Neural cell (in vitro differentiated cells): ENCODE results near the gene ME2. TPM values are rescaled to one million over a fixed set of nuclear protein-coding genes. Genes with fewer than 3 reads are reported as not detected.

ENCODE experiments used
- H2AFZ ChIP-seq: fragments of 200-600, 300-800 bp; sonication (generic), shearing (Covaris generic); 2 replicates; pipeline ENCODE4 v1.6.0; 2014; ENCODE audit warnings: low read depth, mild to moderate bottlenecking, antibody characterized with exemption, low read length, moderate library complexity
- H3F3A ChIP-seq: fragments of 200-600 bp; shearing (Covaris generic); 2 replicates; pipeline ENCODE4 v1.6.1; 2016; ENCODE audit warnings: mild to moderate bottlenecking, moderate library complexity, mixed read lengths, antibody characterized with exemption, low read length; ENCODE audit not compliant: insufficient read depth, poor library complexity, severe bottlenecking
- H3K27ac ChIP-seq: fragments of 200-600, 300-800 bp; sonication (generic), shearing (Covaris generic); 2 replicates; pipeline ENCODE4 v1.5.1; 2014; ENCODE audit warnings: mild to moderate bottlenecking, low read length, moderate library complexity
- H3K27me3 ChIP-seq: fragments of 300-800, 200-600 bp; sonication (generic), shearing (Covaris generic); 2 replicates; pipeline ENCODE4 v1.6.0; 2014; ENCODE audit warnings: mild to moderate bottlenecking, low read depth, low read length, moderate library complexity; ENCODE audit not compliant: insufficient read depth
- H3K36me3 ChIP-seq: fragments of 300-800, 200-600 bp; sonication (generic), shearing (Covaris generic); 2 replicates; pipeline ENCODE4 v1.5.1; 2014; ENCODE audit warnings: mild to moderate bottlenecking, antibody characterized with exemption, low read length, moderate library complexity; ENCODE audit not compliant: insufficient read depth
- H3K4me2 ChIP-seq: fragments of 300-800, 200-600 bp; sonication (generic), shearing (Covaris generic); 2 replicates; pipeline ENCODE4 v1.6.0; 2014; ENCODE audit warnings: mild to moderate bottlenecking, low read length
- H3K4me3 ChIP-seq: fragments of 300-800, 200-600 bp; sonication (generic), shearing (Covaris generic); 2 replicates; pipeline ENCODE4 v1.5.1; 2014; ENCODE audit warnings: mild to moderate bottlenecking, low read length, moderate library complexity
- H3K79me2 ChIP-seq: fragments of 200-600 bp; shearing (Covaris generic); replicated peaks from 2 replicates; pipeline ENCODE4 v1.6.0; 2014; ENCODE audit warnings: mild to moderate bottlenecking, low read length, moderate library complexity; ENCODE audit not compliant: insufficient read depth
- H3K9ac ChIP-seq: fragments of 300-800, 200-600 bp; sonication (generic), shearing (Covaris generic); 2 replicates; pipeline ENCODE4 v1.6.1; 2016; ENCODE audit warnings: mild to moderate bottlenecking, low read length, mixed read lengths
- H3K9me2 ChIP-seq: fragments of 200-600 bp; shearing (Covaris generic); 2 replicates; pipeline ENCODE4 v1.6.1; 2016; ENCODE audit warnings: mild to moderate bottlenecking, low read length, mixed read lengths; ENCODE audit not compliant: insufficient read depth
- H3K9me3 ChIP-seq: fragments of 200-600, 300-800 bp; sonication (generic), shearing (Covaris generic); 2 replicates; pipeline ENCODE4 v1.6.1; 2016; ENCODE audit warnings: mild to moderate bottlenecking, mixed run types, low read length, moderate library complexity, mixed read lengths
- H4K20me1 ChIP-seq: fragments of 200-600 bp; shearing (Covaris generic); 2 replicates; pipeline ENCODE4 v1.6.1; 2016; ENCODE audit warnings: mild to moderate bottlenecking, mixed run types; ENCODE audit not compliant: insufficient read depth
- EP300 ChIP-seq: fragments of 450-650 bp; conservative IDR thresholded peaks from 2 replicates; pipeline ENCODE4 v1.6.1; 2014; ENCODE audit warnings: antibody characterized with exemption, mild to moderate bottlenecking, moderate library complexity; ENCODE audit not compliant: poor library complexity, severe bottlenecking
- EZH2 ChIP-seq: fragments of 200-600, 300-800 bp; shearing (Covaris generic), sonication (generic); IDR thresholded peaks from 2 replicates; pipeline ENCODE4 v1.6.1; 2014; ENCODE audit warnings: antibody characterized with exemption, low read length, borderline replicate concordance, mild to moderate bottlenecking; ENCODE audit not compliant: insufficient read depth, poor library complexity, severe bottlenecking
- MXI1 ChIP-seq: fragments of 450-650 bp; conservative IDR thresholded peaks from 2 replicates; pipeline ENCODE4 v1.6.1; 2014; ENCODE audit warnings: antibody characterized with exemption, mild to moderate bottlenecking; ENCODE audit not compliant: poor library complexity, severe bottlenecking
- POLR2AphosphoS5 ChIP-seq: IDR thresholded peaks from 2 replicates; pipeline ENCODE4 v1.6.1; 2012
- RAD21 ChIP-seq: fragments of 450-650 bp; conservative IDR thresholded peaks from 2 replicates; pipeline ENCODE4 v1.6.1; 2014; ENCODE audit warnings: antibody characterized with exemption, mild to moderate bottlenecking, moderate library complexity
- SMC3 ChIP-seq: fragments of 450-650 bp; conservative IDR thresholded peaks from 2 replicates; pipeline ENCODE4 v1.6.1; 2014; ENCODE audit warnings: antibody characterized with exemption, mild to moderate bottlenecking, moderate library complexity; ENCODE audit not compliant: poor library complexity
- TAF1 ChIP-seq: IDR thresholded peaks from 2 replicates; pipeline ENCODE4 v1.6.1; 2012; ENCODE audit warnings: low read depth
- polyA plus RNA-seq: library from polyadenylated mRNA; depleted of rRNA; stranded (reverse); fragments of >200 nt; gene quantifications from 2 replicates; pipeline ENCODE4 v1.2.3, GENCODE V29; 2014
- TF ChIP-seq, protein P1 (sequence below): fragments of 450-650 bp; IDR thresholded peaks from 2 replicates; pipeline ENCODE4 v1.5.1; 2014; ENCODE audit warnings: antibody characterized with exemption, mild to moderate bottlenecking, moderate library complexity; ENCODE audit not compliant: poor library complexity, severe bottlenecking
- TF ChIP-seq, protein P2 (sequence below): IDR thresholded peaks from 2 replicates; pipeline ENCODE4 v1.6.1; 2012; ENCODE audit warnings: borderline replicate concordance

ME2 gene
- polyA plus RNA-seq, 1 donor from 2014 or later = 76.2 TPM

DNA sequence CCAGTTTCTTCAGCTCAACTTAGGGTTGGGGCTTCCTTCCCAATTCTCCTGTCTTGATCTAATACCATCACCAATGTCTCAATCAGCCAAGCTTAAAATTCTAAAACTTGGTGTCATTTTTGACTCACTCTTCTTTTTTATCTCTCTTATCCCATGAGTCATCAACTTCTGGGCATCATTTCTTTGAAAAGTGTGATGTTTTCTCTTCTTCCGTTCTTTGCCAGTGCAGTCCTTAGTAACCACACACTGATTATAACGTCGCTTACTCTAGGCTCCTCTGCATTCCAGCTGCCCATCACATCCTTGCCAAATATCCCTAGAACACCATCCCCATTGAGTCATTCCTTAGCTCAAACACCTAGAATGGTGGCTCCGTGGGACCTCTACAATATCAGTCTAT is 31.7 kb upstream of the ME2 start:
- Histone ChIP-seq H3K9me3 (no peaks in the 10 kb centered on the region), H3K79me2 (no peaks in the 10 kb centered on the region), H3K36me3 (no peaks in the 10 kb centered on the region), H3F3A (no peaks in the 10 kb centered on the region), H3K27ac (no peak overlapping the region), H3K9me2 (no peaks in the 10 kb centered on the region), H4K20me1 (no peaks in the 10 kb centered on the region), H3K27me3 (no peaks in the 10 kb centered on the region), H3K4me3 (no peak overlapping the region), H3K9ac (no peak overlapping the region), H3K4me2 (no peak overlapping the region), H2AFZ (no peak overlapping the region)
- TF ChIP-seq MXI1 (no peak), TAF1 (no peak), RAD21 (no peak), EZH2 (no peak), POLR2AphosphoS5 (no peak), EP300 (no peak)
- TF ChIP-seq, protein P1, sequence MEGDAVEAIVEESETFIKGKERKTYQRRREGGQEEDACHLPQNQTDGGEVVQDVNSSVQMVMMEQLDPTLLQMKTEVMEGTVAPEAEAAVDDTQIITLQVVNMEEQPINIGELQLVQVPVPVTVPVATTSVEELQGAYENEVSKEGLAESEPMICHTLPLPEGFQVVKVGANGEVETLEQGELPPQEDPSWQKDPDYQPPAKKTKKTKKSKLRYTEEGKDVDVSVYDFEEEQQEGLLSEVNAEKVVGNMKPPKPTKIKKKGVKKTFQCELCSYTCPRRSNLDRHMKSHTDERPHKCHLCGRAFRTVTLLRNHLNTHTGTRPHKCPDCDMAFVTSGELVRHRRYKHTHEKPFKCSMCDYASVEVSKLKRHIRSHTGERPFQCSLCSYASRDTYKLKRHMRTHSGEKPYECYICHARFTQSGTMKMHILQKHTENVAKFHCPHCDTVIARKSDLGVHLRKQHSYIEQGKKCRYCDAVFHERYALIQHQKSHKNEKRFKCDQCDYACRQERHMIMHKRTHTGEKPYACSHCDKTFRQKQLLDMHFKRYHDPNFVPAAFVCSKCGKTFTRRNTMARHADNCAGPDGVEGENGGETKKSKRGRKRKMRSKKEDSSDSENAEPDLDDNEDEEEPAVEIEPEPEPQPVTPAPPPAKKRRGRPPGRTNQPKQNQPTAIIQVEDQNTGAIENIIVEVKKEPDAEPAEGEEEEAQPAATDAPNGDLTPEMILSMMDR = no peak

DNA sequence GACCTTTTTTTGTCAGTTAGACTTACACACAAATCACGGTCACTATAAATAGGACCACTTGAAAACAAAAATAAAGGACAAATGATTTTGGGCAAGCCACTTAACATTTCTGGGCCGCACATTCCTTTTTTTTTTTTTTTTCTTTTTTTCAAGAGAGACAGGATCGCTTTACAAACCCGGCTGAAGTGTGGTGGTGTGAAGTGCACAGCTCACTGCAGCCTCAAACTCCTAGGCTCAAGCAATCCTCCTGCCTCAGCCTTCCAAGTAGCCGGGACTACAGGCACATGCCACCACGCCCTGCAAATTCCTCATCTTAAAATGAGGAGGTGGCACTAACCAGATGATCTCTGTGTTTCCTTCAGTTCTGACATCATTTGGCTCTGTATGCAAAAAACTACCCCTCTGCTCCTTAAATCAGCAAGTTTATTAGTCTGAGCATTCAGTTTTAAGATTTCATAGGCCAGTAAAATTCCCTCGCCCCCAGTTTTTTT is 30.8 kb upstream of the ME2 start:
- no peak for TF ChIP-seq MXI1
- no peak for TF ChIP-seq POLR2AphosphoS5
- TF ChIP-seq RAD21 = no peak
- no peak for TF ChIP-seq EZH2
- no peak for TF ChIP-seq EP300
- no peak for TF ChIP-seq SMC3
- TF ChIP-seq, protein P1 = no peak
- no peak for TF ChIP-seq TAF1
- TF ChIP-seq, protein P2, sequence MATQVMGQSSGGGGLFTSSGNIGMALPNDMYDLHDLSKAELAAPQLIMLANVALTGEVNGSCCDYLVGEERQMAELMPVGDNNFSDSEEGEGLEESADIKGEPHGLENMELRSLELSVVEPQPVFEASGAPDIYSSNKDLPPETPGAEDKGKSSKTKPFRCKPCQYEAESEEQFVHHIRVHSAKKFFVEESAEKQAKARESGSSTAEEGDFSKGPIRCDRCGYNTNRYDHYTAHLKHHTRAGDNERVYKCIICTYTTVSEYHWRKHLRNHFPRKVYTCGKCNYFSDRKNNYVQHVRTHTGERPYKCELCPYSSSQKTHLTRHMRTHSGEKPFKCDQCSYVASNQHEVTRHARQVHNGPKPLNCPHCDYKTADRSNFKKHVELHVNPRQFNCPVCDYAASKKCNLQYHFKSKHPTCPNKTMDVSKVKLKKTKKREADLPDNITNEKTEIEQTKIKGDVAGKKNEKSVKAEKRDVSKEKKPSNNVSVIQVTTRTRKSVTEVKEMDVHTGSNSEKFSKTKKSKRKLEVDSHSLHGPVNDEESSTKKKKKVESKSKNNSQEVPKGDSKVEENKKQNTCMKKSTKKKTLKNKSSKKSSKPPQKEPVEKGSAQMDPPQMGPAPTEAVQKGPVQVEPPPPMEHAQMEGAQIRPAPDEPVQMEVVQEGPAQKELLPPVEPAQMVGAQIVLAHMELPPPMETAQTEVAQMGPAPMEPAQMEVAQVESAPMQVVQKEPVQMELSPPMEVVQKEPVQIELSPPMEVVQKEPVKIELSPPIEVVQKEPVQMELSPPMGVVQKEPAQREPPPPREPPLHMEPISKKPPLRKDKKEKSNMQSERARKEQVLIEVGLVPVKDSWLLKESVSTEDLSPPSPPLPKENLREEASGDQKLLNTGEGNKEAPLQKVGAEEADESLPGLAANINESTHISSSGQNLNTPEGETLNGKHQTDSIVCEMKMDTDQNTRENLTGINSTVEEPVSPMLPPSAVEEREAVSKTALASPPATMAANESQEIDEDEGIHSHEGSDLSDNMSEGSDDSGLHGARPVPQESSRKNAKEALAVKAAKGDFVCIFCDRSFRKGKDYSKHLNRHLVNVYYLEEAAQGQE = no peak
- Histone ChIP-seq H3K27me3 (no peaks in the 10 kb centered on the region), H3K9me2 (no peaks in the 10 kb centered on the region), H4K20me1 (no peaks in the 10 kb centered on the region), H3F3A (no peaks in the 10 kb centered on the region), H3K4me3 (no peak overlapping the region), H3K9ac (no peak overlapping the region), H2AFZ (no peak overlapping the region), H3K9me3 (no peaks in the 10 kb centered on the region), H3K36me3 (no peaks in the 10 kb centered on the region), H3K4me2 (no peak overlapping the region), H3K27ac (no peak overlapping the region), H3K79me2 (no peaks in the 10 kb centered on the region)
